Measurements from ENCODE around the gene TTN. TPM values are rescaled to one million over a fixed set of nuclear protein-coding genes. Genes with fewer than 3 reads are reported as not detected.

The TTN gene
- total and polyA plus RNA-seq, 2 of the 8 experiments (the other 6 are each of a cell fraction or from before 2014, with no cell fraction given): 0.30 to 9.7 TPM

GRCh38 chr2:178529194-178529593, 278.0 kb downstream of the TTN start (continued):
- TF ChIP-seq GTF2F1 (IDR thresholded peaks at IDR 0.05; ENCODE audit: borderline replicate concordance, low read depth, low read length): no peak
- TF ChIP-seq KDM4A (IDR thresholded peaks at IDR 0.05; ENCODE audit: low read depth, low read length, severe bottlenecking): no peak
- TF ChIP-seq TEAD4 (IDR thresholded peaks at IDR 0.05; ENCODE audit: low read depth, low read length): no peak
- TF ChIP-seq PHF8 (conservative IDR thresholded peaks at IDR 0.05; ENCODE audit: low read depth, low read length): no peak

Measured in H1 (cell line).